GM12892 (cell line): ENCODE data around the gene DTNBP1.

Experiments
- DNase-seq: peaks from one replicate; pipeline ENCODE4 v3.0.0; 2011; ENCODE audit not compliant: insufficient read length
- FAIRE-seq: peaks from 2 replicates; lab custom pipeline; 2011; peaks lifted over from hg19 to GRCh38; lab: Jason Lieb, UNC
- POLR2A ChIP-seq: IDR thresholded peaks from 2 replicates; pipeline ENCODE4 v1.6.1; 2011; ENCODE audit warnings: low read depth, low read length, control low read depth
- POLR2AphosphoS5 ChIP-seq: IDR thresholded peaks from 2 replicates; pipeline ENCODE4 v1.6.1; 2011; ENCODE audit warnings: low read depth, low read length, control low read depth
- TAF1 ChIP-seq: IDR thresholded peaks from 2 replicates; pipeline ENCODE4 v1.6.1; 2011; ENCODE audit warnings: low read depth, mild to moderate bottlenecking, control low read depth, low read length, borderline replicate concordance

The DTNBP1 gene

GRCh38 chr6:15533379-15534026 is 129.3 kb downstream of the DTNBP1 start:
- TF ChIP-seq POLR2A, result no peak
- no peak for TF ChIP-seq POLR2AphosphoS5
- TF ChIP-seq TAF1, result no peak
- DNase-seq (no peak), FAIRE-seq (no peak)

GRCh38 chr6:15531973-15532372 is 130.9 kb downstream of the DTNBP1 start:
- DNase-seq (no peak), FAIRE-seq (no peak)
- TF ChIP-seq POLR2A, result no peak
- TF ChIP-seq TAF1, result no peak
- TF ChIP-seq POLR2AphosphoS5, result no peak

GRCh38 chr6:15530411-15530810 is 132.4 kb downstream of the DTNBP1 start:
- DNase-seq (no peak), FAIRE-seq (no peak)
- TF ChIP-seq POLR2AphosphoS5, result no peak
- no peak for TF ChIP-seq TAF1
- TF ChIP-seq POLR2A, result no peak

- TF ChIP-seq POLR2A (no peak), TAF1 (no peak), POLR2AphosphoS5 (no peak)
- DNase-seq (no peak), FAIRE-seq (no peak)
These were observed 134.0 kb downstream of the DTNBP1 start for GRCh38 chr6:15528870-15529269.

GRCh38 chr6:15527838-15528617 is 134.8 kb downstream of the DTNBP1 start:
- TF ChIP-seq POLR2AphosphoS5 (no peak), POLR2A (no peak), TAF1 (no peak)
- DNase-seq, result no peak
- no peak for FAIRE-seq

- peak; percentile 64; the same call in 1 of the 2 replicates for TF ChIP-seq POLR2AphosphoS5
- 0 out of 2 replicates have a peak, but pooled peaks have one; percentile 32 for TF ChIP-seq POLR2A
- TF ChIP-seq TAF1, result no peak
- FAIRE-seq, result no peak
- no peak for DNase-seq
These were observed 136.6 kb downstream of the DTNBP1 start for GRCh38 chr6:15526212-15526701.

GRCh38 chr6:15524861-15525401 is 137.9 kb downstream of the DTNBP1 start:
- FAIRE-seq, result no peak

GRCh38 chr6:15523679-15524630 is 138.9 kb downstream of the DTNBP1 start:
- no peak for FAIRE-seq
- TF ChIP-seq POLR2AphosphoS5, result peak; percentile 61
- no peak for TF ChIP-seq POLR2A
- no peak for DNase-seq

More at GRCh38 chr6:15524861-15525401, 137.9 kb downstream of the DTNBP1 start:
- DNase-seq, result no peak
- TF ChIP-seq POLR2A (no peak), TAF1 (no peak), POLR2AphosphoS5 (no peak)

GRCh38 chr6:15522856-15523529 is 139.8 kb downstream of the DTNBP1 start:
- FAIRE-seq (no peak), DNase-seq (no peak)
- TF ChIP-seq TAF1 (no peak), POLR2A (no peak), POLR2AphosphoS5 (no peak)

GRCh38 chr6:15522427-15522826 is 140.4 kb downstream of the DTNBP1 start:
- TF ChIP-seq TAF1 (no peak), POLR2AphosphoS5 (no peak), POLR2A (no peak)
- DNase-seq (no peak), FAIRE-seq (no peak)

- FAIRE-seq (no peak), DNase-seq (no peak)
- TF ChIP-seq TAF1 (no peak), POLR2A (no peak; the same call in 1 of the 2 replicates), POLR2AphosphoS5 (no peak)
These were observed 140.8 kb downstream of the DTNBP1 start for GRCh38 chr6:15522026-15522425.
